ENCODE measurements around the gene SAAL1.

SAAL1 gene

GRCh38 chr11:18081551-18081950, 24.3 kb downstream of the SAAL1 start:
- DNase-seq: no peak

GRCh38 chr11:18080451-18080850, 25.4 kb downstream of the SAAL1 start:
- no peak for DNase-seq

GRCh38 chr11:18078909-18079308, 27.0 kb downstream of the SAAL1 start:
- no peak for DNase-seq

GRCh38 chr11:18075444-18075843, 30.4 kb downstream of the SAAL1 start:
- no peak for DNase-seq

- DNase-seq: no peak
Observed at GRCh38 chr11:18071098-18071705, 34.7 kb downstream of the SAAL1 start.

- DNase-seq: no peak
Observed at GRCh38 chr11:18067372-18067771, 38.5 kb downstream of the SAAL1 start.

GRCh38 chr11:18066626-18067025, 39.3 kb downstream of the SAAL1 start:
- no peak for DNase-seq

GRCh38 chr11:18065572-18065971, 40.3 kb downstream of the SAAL1 start:
- DNase-seq: no peak

GRCh38 chr11:18064450-18065054, 41.3 kb downstream of the SAAL1 start:
- DNase-seq: no peak

GRCh38 chr11:18063862-18064434, 41.9 kb downstream of the SAAL1 start:
- no peak for DNase-seq

GRCh38 chr11:18063125-18063524, 42.8 kb downstream of the SAAL1 start:
- no peak for DNase-seq

- DNase-seq: no peak
Observed at GRCh38 chr11:18061351-18061750, 44.5 kb downstream of the SAAL1 start.

GRCh38 chr11:18056561-18057181, 49.2 kb downstream of the SAAL1 start:
- no peak for DNase-seq

- DNase-seq: no peak
Observed at GRCh38 chr11:18054511-18055103, 51.3 kb downstream of the SAAL1 start.

- no peak for DNase-seq
Observed at GRCh38 chr11:18050848-18051247, 55.0 kb downstream of the SAAL1 start.

GRCh38 chr11:18046116-18046777, 59.6 kb downstream of the SAAL1 start, which contains the start of gene TPH1:
TPH1 (minus strand) TSS chr11:18046269; CDS start chr11:18040762, 5,507 bp downstream.
- no peak for DNase-seq

GRCh38 chr11:18036456-18036855, 69.4 kb downstream of the SAAL1 start:
- DNase-seq: no peak
